ENCODE measurements around the gene DENND10.

GRCh38 chr10:119090968-119091367 lies 12.9 kb upstream of the DENND10 start:
- TF ChIP-seq EP300 (IDR thresholded peaks at IDR 0.05) = no peak
- TF ChIP-seq POLR2A (IDR thresholded peaks at IDR 0.05) = no peak
